ENCODE data around the gene RBFOX1.

Gene RBFOX1

GRCh38 chr16:7335991-7336634 is 3.5 kb downstream of the RBFOX1 start:
- DNase-seq: no peak

DNA sequence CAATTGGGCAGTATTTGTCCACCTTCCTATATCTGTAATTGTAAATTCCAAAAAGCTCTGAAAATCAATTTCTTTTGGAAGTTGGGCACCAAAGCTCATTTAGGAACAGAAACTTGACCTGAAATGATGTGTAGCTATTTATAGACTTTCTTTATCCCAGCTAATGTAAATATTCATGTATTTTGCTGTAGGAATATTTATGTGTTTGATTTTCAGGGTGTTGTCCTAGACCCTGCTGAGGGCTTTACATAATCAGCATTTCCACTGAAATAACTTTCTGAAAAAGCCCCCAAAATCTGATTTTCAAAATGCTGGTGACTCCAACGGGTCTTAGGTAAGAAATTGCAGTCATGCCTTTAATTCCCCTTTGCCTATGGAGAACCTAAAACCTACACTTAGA is 4.1 kb downstream of the RBFOX1 start:
- DNase-seq: no peak

DNA sequence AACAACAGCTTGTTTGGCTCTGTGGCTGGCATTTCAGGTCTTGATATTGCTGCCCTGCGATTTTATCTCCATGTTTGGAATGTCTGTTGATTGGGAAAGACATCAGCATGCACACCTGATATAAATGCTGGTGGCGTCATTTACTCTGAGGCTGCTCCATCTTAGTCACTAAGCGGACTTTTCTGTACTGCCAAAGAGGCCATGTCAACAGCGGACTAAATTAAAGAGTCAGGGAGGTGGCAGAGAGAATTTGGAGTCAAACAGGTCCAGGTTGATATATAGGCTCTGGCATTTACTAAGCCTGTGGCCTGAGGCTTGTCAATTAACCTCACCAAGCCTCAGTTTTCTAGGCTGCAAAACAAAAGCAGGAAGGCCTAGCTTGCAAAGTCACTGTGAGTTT is 6.2 kb downstream of the RBFOX1 start:
- no peak for DNase-seq

DNA sequence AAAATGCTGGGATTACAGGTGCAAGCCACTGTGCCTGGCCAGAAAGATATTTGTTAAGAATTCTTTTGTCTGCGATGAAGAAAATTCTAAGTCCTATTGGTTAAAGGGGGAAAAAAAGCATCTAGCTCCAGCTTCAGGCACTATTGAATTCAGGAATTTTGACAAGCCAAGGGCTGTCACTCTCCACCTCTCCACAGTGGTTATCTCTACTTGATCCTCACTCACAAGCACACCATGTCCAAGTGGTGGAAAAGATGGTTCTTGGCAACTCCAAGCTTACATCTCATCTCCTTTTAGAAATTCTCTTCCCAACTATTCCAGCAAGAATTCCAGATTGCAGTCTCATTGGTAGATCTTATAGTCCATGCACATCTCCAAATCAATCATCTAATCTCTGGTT is 7.1 kb downstream of the RBFOX1 start:
- DNase-seq: no peak

GRCh38 chr16:7340938-7341337 is 8.3 kb downstream of the RBFOX1 start:
- DNase-seq: no peak

DNA sequence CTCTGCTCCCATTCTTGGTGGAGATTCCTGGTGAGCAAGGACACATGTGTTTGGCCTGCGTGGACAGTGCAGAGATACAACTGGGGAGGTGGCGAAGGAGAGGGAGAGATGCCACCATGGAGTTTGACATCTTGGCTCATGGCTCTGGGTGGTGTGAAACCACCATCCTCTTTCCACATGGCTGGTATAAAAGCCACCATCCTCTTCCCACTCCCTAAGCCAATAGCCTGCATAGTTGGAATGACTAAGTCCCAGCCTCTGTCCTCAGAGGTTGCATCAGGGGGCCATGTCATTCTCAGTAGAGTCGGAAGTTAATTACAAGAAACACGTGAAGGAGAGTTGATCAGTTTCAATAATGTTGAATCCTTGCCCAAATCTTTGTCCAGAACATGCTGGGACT is 10.0 kb downstream of the RBFOX1 start:
- DNase-seq: no peak

GRCh38 chr16:7343243-7343642 is 10.6 kb downstream of the RBFOX1 start:
- DNase-seq: no peak

DNA sequence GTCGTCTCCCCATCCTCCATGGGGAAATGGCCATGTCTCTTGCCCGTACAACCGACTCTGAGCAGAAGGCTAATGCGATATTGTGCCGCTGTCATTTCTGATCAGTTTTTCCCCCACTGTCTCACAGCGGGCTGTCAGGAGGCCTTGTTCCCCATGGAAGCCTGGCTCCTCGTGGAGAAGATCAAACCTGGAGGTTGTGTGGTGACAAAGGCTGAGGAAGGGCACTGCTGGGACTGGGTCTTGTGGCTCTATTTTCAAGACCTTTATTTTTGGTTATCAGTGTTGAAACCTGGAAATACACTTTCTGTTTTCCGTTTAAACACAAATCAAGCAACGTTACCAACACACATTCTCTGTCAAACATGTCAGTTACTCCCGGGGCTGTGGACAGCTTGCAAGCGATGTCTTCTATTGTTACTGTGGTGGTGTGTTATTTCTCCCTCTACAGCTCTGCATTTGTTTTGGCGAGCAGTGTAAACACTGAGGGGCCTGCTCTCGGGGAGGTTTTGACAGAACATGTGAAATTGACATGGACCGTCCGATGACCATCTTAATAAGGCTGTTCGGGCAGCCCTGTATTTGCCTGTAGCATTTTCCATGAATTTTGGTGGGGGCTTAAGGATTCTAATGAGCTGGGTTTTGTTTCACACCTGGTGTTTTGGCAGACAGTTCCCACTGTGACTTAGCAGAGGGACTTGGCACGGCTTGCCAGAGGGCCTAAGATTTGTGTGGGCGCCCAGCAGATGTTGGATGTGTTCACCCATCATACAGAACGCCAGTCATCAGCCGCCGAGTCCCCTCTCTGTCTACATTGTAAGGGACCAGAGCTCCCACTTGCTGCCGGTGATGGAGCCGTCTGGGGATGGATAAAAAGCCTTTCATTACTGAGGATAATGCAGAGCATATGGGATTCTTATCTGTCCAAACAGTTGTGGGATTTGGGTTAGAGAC is 12.5 kb downstream of the RBFOX1 start:
- DNase-seq: no peak

DNA sequence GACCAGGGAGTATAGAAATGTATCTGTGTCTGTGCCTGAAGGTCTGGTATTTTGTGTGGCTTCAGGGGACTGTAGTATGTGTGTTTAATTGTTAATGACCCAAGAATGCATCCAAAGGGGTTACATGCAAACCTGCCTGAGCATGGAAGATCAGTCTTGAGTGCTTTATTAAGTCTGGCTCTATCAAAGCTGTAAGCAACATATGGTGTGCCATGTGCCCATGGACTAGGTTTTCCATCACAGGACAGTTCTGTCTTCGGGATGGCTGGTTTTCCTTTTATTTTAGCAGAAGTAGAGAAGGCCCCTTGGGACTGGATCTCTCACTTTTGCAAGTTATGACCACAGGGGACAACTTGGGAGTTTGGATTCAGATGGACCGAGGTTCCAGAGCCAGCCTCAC is 18.2 kb downstream of the RBFOX1 start:
- DNase-seq: no peak

- no peak for DNase-seq
These were observed 19.2 kb downstream of the RBFOX1 start for GRCh38 chr16:7351610-7352510.

GRCh38 chr16:7355758-7356157 is 23.1 kb downstream of the RBFOX1 start:
- no peak for DNase-seq

DNA sequence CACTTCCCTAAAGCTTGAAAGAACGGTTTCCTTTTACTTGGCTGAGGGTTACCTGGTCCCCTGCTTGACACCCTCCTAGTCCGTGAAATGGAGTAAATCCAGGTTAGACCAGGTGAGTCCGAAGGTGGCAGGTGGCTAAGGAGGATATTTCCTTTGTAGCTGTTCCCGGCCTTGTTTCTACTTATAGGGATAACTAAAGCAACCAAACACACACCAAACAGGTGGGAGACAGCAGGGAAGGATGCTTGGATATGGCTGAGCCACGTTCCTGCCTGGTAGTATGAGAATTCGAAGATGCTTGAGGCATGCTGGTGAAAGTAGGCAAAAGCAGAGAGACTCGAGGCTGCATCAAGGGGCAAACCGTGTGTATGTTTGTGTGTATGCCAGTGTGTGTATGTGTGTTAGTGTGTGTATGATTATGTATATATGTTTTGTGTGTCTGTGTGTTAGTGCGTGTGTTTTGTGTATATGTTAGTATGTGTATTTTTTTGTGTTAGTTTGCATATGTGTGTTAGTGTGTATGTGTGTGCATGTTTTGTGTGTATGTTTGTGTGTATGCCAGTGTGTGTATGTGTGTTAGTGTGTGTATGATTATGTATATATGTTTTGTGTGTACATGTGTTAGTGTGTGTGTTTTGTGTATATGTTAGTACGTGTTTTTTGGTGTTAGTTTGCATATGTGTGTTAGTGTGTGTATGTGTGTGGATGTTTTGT is 28.9 kb downstream of the RBFOX1 start:
- DNase-seq: no peak

- DNase-seq: no peak
These were observed 29.6 kb downstream of the RBFOX1 start for GRCh38 chr16:7362231-7362630.

DNA sequence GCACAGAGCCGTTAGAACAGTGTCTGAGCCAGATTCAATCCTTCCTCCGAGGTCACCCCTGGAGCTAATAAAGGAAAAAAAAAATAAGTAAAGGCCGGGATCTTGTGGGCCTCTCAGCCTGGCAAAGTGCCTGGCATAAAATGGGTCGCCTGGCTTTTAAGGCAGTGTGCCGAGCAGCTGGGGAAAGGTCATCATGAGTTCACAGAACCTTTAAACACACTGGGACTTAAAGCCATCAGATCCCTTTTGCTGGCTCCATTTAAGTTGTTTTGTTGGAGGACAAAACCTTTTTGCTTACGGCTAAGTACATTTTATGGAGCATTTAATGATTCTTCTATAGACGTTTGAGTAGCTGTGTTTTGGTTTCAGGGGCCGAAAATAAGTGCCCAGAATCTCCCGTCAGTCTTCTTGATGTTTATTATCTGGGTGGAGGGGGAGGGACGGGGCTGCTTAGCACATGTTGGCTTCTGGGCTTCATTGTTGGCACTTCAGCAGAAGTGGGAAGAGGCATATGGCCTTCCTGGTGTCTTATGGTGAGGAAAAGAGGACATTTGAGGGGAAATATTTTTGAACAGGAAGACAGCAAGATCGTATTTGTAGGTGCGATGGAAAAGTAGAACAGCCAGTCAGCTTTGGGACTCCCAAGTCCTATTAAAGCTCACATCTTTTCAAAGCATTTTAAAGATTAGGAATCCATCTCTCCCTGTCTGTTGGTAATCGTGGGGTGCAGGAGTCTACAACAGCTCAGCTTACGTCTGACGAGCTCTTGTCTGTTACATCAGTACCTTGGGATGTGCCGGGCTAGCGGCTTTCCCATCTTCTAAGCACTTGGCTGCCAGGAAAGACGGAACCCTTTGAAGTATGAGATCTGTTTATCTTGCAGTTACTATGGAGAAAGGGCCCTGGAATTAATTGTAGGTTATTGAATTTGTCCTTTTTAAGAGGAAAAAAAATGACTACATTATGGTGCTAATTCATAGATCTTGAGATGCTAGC is 31.1 kb downstream of the RBFOX1 start:
- no peak for DNase-seq

- no peak for DNase-seq
These were observed 33.4 kb downstream of the RBFOX1 start for GRCh38 chr16:7366041-7366440.

GRCh38 chr16:7366993-7367880 is 34.6 kb downstream of the RBFOX1 start:
- DNase-seq: no peak

- no peak for DNase-seq
These were observed 36.6 kb downstream of the RBFOX1 start for GRCh38 chr16:7369204-7369603.

GRCh38 chr16:7372095-7372494 is 39.5 kb downstream of the RBFOX1 start:
- DNase-seq: no peak

DNA sequence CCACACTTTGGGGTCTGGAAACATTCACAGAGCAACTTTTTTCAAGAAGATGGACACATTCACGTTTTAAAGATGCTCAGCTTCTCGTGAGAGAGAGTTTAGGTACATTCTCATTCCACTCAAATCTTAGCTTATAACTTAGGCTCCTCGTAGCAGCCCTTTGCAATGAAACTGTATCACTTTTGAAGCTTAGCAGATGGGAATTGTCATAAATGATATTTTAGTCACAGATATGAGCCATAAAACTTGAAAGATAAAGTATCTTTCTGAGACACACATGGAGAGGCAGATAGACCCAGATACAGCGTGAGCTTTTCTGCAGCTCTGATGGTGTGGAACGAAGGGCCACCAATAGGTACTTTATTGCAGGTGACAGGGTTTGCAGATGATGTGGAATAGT is 41.1 kb downstream of the RBFOX1 start:
- DNase-seq: no peak

DNA sequence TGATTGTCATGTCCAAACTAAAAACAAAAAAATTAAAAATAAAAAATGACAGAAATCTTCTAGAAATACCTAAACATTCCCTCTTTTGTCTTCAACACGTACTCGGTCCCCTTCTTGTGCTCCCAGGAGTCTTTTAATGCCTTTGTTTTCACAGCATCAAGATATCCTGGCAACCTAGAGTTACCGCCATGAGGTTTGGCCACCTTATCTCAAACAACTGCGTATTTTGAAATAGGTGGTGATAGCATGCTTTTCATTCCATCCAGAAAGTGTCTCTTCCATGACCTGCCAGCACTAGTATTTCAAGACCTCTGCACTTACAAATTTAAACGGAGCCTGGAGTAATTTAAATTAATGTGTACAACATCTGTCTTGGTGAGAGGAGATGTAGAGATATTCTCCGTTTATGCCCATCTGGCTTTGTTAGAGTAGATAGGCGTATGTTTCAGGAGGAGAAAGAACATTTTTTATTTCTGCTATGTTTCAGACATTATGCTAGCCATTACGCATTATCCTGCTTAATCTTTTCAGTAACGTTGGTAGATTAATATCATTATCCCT is 42.0 kb downstream of the RBFOX1 start:
- no peak for DNase-seq
